ENCODE results near the gene IRF8.

DNA sequence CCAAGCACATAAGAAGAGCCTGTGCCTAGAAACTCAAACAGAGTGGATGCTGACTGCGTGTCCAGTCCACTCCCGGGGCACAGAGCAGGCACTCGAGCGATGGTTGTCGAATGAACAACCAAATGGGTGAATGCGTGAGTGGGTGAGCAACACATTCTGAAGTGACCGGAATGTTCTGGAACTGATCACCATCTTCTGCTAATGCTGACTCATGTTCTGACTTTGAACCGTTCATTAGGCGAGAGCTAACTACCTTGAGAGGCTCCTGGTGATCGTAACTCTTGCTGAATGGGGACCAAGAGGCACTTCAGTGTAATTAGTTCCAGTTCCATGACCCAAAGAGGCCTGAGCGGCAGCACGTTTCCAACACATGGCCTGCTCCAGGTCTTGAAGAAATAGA lies 37.9 kb downstream of the IRF8 start:
- TF ChIP-seq, protein P1, sequence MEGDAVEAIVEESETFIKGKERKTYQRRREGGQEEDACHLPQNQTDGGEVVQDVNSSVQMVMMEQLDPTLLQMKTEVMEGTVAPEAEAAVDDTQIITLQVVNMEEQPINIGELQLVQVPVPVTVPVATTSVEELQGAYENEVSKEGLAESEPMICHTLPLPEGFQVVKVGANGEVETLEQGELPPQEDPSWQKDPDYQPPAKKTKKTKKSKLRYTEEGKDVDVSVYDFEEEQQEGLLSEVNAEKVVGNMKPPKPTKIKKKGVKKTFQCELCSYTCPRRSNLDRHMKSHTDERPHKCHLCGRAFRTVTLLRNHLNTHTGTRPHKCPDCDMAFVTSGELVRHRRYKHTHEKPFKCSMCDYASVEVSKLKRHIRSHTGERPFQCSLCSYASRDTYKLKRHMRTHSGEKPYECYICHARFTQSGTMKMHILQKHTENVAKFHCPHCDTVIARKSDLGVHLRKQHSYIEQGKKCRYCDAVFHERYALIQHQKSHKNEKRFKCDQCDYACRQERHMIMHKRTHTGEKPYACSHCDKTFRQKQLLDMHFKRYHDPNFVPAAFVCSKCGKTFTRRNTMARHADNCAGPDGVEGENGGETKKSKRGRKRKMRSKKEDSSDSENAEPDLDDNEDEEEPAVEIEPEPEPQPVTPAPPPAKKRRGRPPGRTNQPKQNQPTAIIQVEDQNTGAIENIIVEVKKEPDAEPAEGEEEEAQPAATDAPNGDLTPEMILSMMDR (IDR thresholded peaks at IDR 0.05; ENCODE audit: low read depth, low read length, poor library complexity, severe bottlenecking): no peak
- no peak for TF ChIP-seq EZH2phosphoT487 (IDR thresholded peaks at IDR 0.05; ENCODE audit: borderline replicate concordance, low read length)

All from DOHH2 (cell line).